HepG2 (cell line): ENCODE data around the gene TUBA4B. TPM values are rescaled to one million over a fixed set of nuclear protein-coding genes. Genes with fewer than 3 reads are reported as not detected.

ENCODE experiments used
- ADNP ChIP-seq: sonication (generic); formaldehyde crosslinking; IDR thresholded peaks from 2 replicates; pipeline ENCODE4 v1.4.0; 2020; ENCODE audit warnings: missing genetic modification reagents
- ARID5B ChIP-seq: IDR thresholded peaks from 2 replicates; pipeline ENCODE4 v1.4.0; 2020; ENCODE audit warnings: mild to moderate bottlenecking, missing genetic modification reagents
- CBX1 ChIP-seq: IDR thresholded peaks from one replicate; pipeline ENCODE4 v1.6.1; 2016; ENCODE audit warnings: antibody characterized with exemption, low read depth
- DRAP1 ChIP-seq: IDR thresholded peaks from 2 replicates; pipeline ENCODE4 v1.6.1; 2016; ENCODE audit warnings: missing genetic modification reagents, missing compliant biosample characterization
- GPBP1L1 ChIP-seq: sonication (generic); formaldehyde crosslinking; IDR thresholded peaks from 2 replicates; pipeline ENCODE4 v1.5.0; 2020; ENCODE audit warnings: mild to moderate bottlenecking, missing genetic modification reagents
- HDAC1 ChIP-seq: sonication (generic); formaldehyde crosslinking; IDR thresholded peaks from 2 replicates; pipeline ENCODE4 v1.5.1; 2020; ENCODE audit warnings: mild to moderate bottlenecking, missing genetic modification reagents
- PAWR ChIP-seq: sonication (generic); formaldehyde crosslinking; IDR thresholded peaks from 2 replicates; pipeline ENCODE4 v1.4.0; 2020; ENCODE audit warnings: missing genetic modification reagents, mild to moderate bottlenecking, borderline replicate concordance
- POLR2G ChIP-seq: fragments of 200-400 bp; formaldehyde crosslinking; IDR thresholded peaks from 2 replicates; pipeline ENCODE4 v1.6.1; 2018; ENCODE audit warnings: mild to moderate bottlenecking, low read depth, low read length, moderate library complexity
- SOX6 ChIP-seq, 2 experiments: fragments of 450-650 bp in 1 of 2; sonication (generic) in 1 of 2; formaldehyde crosslinking in 1 of 2; IDR thresholded peaks; 2 replicates each; pipeline versions ENCODE4 v1.4.0 to v1.6.1; 2017 to 2020; ENCODE audit warnings: antibody characterized with exemption in 1 of 2, mild to moderate bottlenecking in 1 of 2, missing genetic modification reagents in 1 of 2
- ZBTB38 ChIP-seq: sonication (generic); formaldehyde crosslinking; IDR thresholded peaks from 2 replicates; pipeline ENCODE4 v1.5.1; 2020; ENCODE audit warnings: mild to moderate bottlenecking, missing genetic modification reagents
- ZFP1 ChIP-seq: IDR thresholded peaks from 2 replicates; pipeline ENCODE4 v1.6.1; 2016
- ZMYM3 ChIP-seq: sonication (generic); formaldehyde crosslinking; IDR thresholded peaks from 2 replicates; pipeline ENCODE4 v1.5.1; 2020; ENCODE audit warnings: mild to moderate bottlenecking, missing genetic modification reagents
- ZNF383 ChIP-seq: sonication (generic); formaldehyde crosslinking; IDR thresholded peaks from 2 replicates; pipeline ENCODE4 v1.4.0; 2020; ENCODE audit warnings: missing genetic modification reagents, mild to moderate bottlenecking, borderline replicate concordance
- ZNF652 ChIP-seq: IDR thresholded peaks from 2 replicates; pipeline ENCODE4 v1.6.1; 2016; ENCODE audit warnings: low read depth, borderline replicate concordance
- ZNF660 ChIP-seq: sonication (generic); formaldehyde crosslinking; IDR thresholded peaks from 2 replicates; pipeline ENCODE4 v1.5.1; 2020; ENCODE audit warnings: mild to moderate bottlenecking, low read depth, missing genetic modification reagents, borderline replicate concordance
- ZNF724P ChIP-seq: sonication (generic); formaldehyde crosslinking; IDR thresholded peaks from 2 replicates; pipeline ENCODE4 v1.8.0; 2022; ENCODE audit warnings: missing genetic modification reagents, borderline replicate concordance
- polyA plus RNA-seq, 8 experiments: library from polyadenylated mRNA; depleted of rRNA in 3 of 8; stranded (reverse) in 7 of 8; unstranded in 1 of 8; fragments of >200 nt; fragmentation: Illumina TruSeq in 4 of 8; extraction: Trizol in 4 of 8; gene quantifications; 2 replicates each; pipeline versions ENCODE4 v1.2.1 to v1.2.3, GENCODE V29; 2011 to 2016; ENCODE audit warnings: low read depth in 4 of 8, missing spikeins in 1 of 8, mixed read lengths in 1 of 8; ENCODE audit not compliant: insufficient read depth in 1 of 8
- total RNA-seq, 5 experiments: library from RNA; depleted of rRNA; stranded (reverse); fragments of >200 nt; fragmentation: Illumina TruSeq; extraction: Trizol; gene quantifications; 2 replicates each; pipeline ENCODE4 v1.2.3, GENCODE V29; 2016; ENCODE audit warnings: low read depth in 1 of 5
- TF ChIP-seq, protein P1 (sequence below): IDR thresholded peaks from 2 replicates; pipeline ENCODE4 v1.6.1; 2016; ENCODE audit warnings: control low read depth
- TF ChIP-seq, protein P2 (sequence below): sonication (generic); formaldehyde crosslinking; IDR thresholded peaks from 2 replicates; pipeline ENCODE4 v1.9.0; 2022; ENCODE audit warnings: low read depth, missing genetic modification reagents

Gene TUBA4B
- total and polyA plus RNA-seq, 2 of the 13 experiments (the other 11 are each of a cell fraction or from before 2014, with no cell fraction given): 0.18 to 0.22 TPM

DNA sequence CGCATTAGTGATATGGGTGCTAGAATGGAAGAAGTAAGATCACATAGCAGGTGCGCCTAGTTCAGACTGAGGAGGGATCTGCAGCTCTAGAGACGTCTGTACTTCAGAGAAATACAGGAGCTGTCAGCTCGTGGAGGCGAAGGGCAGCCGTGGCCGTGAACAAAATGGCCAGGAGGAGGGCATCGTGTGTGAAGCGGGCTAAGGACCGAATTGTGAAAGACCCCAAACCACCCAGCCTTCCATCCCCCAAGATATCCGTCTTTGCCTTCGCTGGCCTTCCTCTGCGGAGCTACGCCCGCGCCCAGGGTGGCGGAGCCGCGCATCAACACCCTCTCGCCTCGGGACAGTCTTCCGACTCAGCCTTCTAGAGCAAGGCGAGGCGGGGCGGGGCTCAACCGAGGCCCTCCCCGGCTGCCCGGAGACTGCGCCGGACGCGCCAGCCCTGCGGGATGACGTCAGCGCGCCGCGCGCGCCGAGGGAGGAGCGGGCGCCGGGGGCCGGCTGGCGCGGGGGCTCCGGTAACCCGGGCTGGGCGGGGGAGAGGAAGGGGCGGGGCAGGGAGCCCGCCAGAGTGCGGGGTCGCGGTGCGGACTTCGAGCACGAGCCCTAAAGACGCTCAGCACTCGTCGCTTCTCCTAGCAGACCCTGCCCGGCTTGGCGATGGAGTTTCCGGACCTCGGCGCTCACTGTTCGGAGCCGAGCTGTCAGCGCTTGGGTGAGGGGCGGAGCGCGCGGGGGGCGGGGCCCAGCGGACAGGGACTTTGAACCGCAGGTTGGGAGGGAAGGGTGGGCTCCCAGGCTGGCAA is 46.5 kb upstream of the TUBA4B start, which contains the start of gene ZFAND2B (continued):
- TF ChIP-seq ARID5B (CRISPR knock-in tag) (no peak; the same call in none of the 2 replicates), ADNP (CRISPR knock-in tag) (no peak), ZNF652 (CRISPR knock-in tag) (no peak; the same call in 1 of the 2 replicates), DRAP1 (CRISPR knock-in tag) (peak; percentile 60; the same call in 1 of the 2 replicates), CBX1 (no peak), PAWR (CRISPR knock-in tag) (no peak), ZNF383 (CRISPR knock-in tag) (0 out of 2 replicates have a peak, but pooled peaks have one; percentile 78), SOX6 (IDR thresholded peaks at IDR 0.05) (no peak), SOX6 (CRISPR knock-in tag; IDR thresholded peaks at IDR 0.05) (peak; percentile 64), POLR2G (peak; percentile 99), ZNF724P (CRISPR knock-in tag) (peak; percentile 99), HDAC1 (CRISPR knock-in tag) (peak; percentile 68; the same call in 1 of the 2 replicates), ZNF660 (CRISPR knock-in tag) (no peak), ZFP1 (CRISPR knock-in tag) (no peak), ZBTB38 (CRISPR knock-in tag) (peak; percentile 82), GPBP1L1 (CRISPR knock-in tag) (no peak), ZMYM3 (0 out of 2 replicates have a peak, but pooled peaks have one; percentile 50)
- TF ChIP-seq, protein P1, sequence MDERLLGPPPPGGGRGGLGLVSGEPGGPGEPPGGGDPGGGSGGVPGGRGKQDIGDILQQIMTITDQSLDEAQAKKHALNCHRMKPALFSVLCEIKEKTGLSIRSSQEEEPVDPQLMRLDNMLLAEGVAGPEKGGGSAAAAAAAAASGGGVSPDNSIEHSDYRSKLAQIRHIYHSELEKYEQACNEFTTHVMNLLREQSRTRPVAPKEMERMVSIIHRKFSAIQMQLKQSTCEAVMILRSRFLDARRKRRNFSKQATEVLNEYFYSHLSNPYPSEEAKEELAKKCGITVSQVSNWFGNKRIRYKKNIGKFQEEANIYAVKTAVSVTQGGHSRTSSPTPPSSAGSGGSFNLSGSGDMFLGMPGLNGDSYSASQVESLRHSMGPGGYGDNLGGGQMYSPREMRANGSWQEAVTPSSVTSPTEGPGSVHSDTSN (CRISPR knock-in tag): no peak
- TF ChIP-seq, protein P2, sequence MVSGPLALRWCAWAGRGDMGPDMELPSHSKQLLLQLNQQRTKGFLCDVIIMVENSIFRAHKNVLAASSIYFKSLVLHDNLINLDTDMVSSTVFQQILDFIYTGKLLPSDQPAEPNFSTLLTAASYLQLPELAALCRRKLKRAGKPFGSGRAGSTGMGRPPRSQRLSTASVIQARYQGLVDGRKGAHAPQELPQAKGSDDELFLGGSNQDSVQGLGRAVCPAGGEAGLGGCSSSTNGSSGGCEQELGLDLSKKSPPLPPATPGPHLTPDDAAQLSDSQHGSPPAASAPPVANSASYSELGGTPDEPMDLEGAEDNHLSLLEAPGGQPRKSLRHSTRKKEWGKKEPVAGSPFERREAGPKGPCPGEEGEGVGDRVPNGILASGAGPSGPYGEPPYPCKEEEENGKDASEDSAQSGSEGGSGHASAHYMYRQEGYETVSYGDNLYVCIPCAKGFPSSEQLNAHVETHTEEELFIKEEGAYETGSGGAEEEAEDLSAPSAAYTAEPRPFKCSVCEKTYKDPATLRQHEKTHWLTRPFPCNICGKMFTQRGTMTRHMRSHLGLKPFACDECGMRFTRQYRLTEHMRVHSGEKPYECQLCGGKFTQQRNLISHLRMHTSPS: no peak
